VCaP (cell line): Measurements from ENCODE around the gene MICB.

Experiments
- H3K27ac ChIP-seq: fragments of 450-650 bp; 2 replicates; pipeline ENCODE4 v1.5.1; 2017
- CTCF ChIP-seq: fragments of 450-650 bp; conservative IDR thresholded peaks from 2 replicates; pipeline ENCODE4 v1.5.1; 2017; ENCODE audit warnings: mild to moderate bottlenecking, moderate library complexity

Gene MICB

GRCh38 chr6:31462964-31463870, 34.7 kb upstream of the MICB start:
- H3K27ac ChIP-seq = no peak overlapping the region; the same call in 1 of the 2 replicates
- TF ChIP-seq CTCF = no peak

- no peak for TF ChIP-seq CTCF
Observed at GRCh38 chr6:31464252-31465184, 33.4 kb upstream of the MICB start.

GRCh38 chr6:31465185-31465536, 32.8 kb upstream of the MICB start:
- TF ChIP-seq CTCF = no peak
- H3K27ac ChIP-seq = no peak overlapping the region

More at GRCh38 chr6:31464252-31465184, 33.4 kb upstream of the MICB start:
- no peak overlapping the region for H3K27ac ChIP-seq

- H3K27ac ChIP-seq = no peak overlapping the region
- no peak for TF ChIP-seq CTCF
Observed at GRCh38 chr6:31465718-31466117, 32.2 kb upstream of the MICB start.

GRCh38 chr6:31466466-31466865, 31.5 kb upstream of the MICB start:
- no peak overlapping the region for H3K27ac ChIP-seq
- TF ChIP-seq CTCF = no peak

- no peak for TF ChIP-seq CTCF
- no peak overlapping the region for H3K27ac ChIP-seq
Observed at GRCh38 chr6:31467151-31467550, 30.8 kb upstream of the MICB start.

GRCh38 chr6:31468311-31468710, 29.6 kb upstream of the MICB start:
- H3K27ac ChIP-seq = no peak overlapping the region

More at GRCh38 chr6:31468311-31468710, 29.6 kb upstream of the MICB start:
- no peak for TF ChIP-seq CTCF
